K562 treated with DMSO at 1 percent for 48 hours (cell line): Measurements from ENCODE around the gene LSM6. TPM values are rescaled to one million over a fixed set of nuclear protein-coding genes. Genes with fewer than 3 reads are reported as not detected.

ENCODE experiments used
- total RNA-seq: library from RNA; unstranded; fragments of 300-600 nt; gene quantifications from 2 replicates; pipeline ENCODE4 v1.2.3, GENCODE V29; 2022; ENCODE audit warnings: low replicate concordance; ENCODE audit errors: extremely low read depth

LSM6 gene
- 331 TPM in 1 of 2 replicates, not detected in the other for total RNA-seq

DNA sequence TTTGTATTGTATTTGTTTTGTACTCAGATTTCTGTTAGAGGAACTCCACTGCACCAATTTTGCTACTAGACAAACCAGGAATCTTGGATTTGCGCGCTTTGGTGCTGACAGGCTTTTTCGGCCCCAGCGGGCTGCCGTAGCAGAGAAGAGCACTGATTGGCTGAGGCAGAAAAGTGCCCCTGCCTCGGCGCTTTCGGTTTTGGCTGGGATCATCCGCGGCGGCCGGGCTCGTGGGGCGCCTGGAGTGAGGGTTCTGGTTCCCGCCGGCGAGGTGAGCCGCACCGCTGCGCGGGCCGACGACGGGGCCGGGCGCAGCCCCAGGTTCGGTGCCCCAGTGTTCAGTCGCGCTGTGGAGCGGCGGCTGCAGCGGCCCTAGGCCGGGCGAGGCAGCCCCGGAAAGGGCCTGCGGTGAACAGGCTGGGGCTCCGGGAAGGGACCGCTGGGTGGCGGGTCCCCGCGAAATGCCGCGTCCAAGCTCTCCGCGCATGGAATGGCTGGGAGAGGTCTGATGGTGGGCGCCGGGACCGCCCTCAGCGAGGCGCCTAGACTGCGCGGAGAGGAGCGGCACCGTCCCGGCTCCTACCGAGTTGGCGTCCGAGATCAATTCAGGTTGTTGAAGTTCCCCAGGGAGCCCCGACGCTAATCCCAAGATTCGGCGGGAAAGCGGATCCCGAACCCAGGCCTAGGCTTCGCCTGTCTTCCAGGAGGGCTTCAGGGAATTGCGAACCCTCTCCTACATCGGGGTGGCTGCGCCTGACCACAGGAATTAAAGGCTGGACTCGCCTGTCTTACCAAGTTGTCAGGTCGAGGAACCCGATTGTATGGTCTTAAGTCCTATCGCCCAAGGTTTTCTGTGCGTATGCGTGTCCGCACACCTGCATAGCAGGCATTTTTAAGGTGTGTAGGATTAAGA, at the start of gene LSM6:
Gene LSM6 (plus strand): TSS at position 178 of the 913 bp plus-strand sequence. CDS start 7,204 bp downstream, outside the sequence.

DNA sequence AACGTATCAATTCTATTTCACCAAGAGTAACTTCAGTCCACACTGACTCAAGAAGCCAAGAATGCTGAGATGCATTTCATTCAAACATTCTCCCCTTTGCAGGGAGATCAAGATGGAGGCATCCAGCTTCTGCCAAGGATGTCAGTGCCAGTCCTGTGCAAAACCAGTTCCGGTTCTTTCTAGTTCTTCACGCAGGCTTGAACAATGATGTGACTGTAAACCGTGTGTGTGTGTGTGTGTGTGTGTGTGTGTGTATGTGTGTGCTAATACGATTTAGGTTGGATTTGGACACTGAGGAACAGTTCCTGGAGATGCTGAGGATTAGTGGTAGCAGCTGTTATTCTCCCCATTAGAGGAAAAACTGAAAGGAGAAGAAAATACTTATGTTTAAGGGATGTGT, 38.7 kb downstream of the LSM6 start, which contains the start of gene REELD1:
Gene REELD1 (plus strand): TSS at position 301 of the 400 bp plus-strand sequence. CDS start 2,415 bp downstream, outside the sequence.

Other genes with a start within 250 kb of the LSM6 start
- not detected in 2 replicates for gene ZNF827, start 236.9 kb upstream of the LSM6 start, total RNA-seq
- gene REELD1, start 38.8 kb downstream of the LSM6 start, total RNA-seq: not detected in 2 replicates